ENCODE data around the gene ALOX5.

DNA sequence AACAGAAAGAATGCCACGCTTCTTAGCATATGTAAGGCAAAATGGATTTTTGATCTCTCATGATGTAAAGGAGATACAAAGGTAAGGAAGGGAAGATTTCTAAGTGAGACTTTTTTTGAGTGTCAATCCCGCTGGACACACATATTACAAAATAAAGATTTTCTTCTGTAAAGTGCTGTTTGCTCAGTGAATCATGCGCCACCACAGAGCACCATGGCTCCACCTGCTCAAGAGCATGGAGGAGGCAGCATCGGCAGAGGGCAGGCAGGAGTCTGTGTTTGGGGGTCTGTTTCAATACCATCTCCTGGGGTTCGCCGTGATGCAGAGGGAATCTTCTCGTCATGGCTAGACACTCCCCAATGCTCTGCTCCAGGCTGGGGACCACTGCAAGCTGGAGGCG, 83.5 kb downstream of the ALOX5 start:
- TF ChIP-seq, protein P1, sequence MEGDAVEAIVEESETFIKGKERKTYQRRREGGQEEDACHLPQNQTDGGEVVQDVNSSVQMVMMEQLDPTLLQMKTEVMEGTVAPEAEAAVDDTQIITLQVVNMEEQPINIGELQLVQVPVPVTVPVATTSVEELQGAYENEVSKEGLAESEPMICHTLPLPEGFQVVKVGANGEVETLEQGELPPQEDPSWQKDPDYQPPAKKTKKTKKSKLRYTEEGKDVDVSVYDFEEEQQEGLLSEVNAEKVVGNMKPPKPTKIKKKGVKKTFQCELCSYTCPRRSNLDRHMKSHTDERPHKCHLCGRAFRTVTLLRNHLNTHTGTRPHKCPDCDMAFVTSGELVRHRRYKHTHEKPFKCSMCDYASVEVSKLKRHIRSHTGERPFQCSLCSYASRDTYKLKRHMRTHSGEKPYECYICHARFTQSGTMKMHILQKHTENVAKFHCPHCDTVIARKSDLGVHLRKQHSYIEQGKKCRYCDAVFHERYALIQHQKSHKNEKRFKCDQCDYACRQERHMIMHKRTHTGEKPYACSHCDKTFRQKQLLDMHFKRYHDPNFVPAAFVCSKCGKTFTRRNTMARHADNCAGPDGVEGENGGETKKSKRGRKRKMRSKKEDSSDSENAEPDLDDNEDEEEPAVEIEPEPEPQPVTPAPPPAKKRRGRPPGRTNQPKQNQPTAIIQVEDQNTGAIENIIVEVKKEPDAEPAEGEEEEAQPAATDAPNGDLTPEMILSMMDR (IDR thresholded peaks at IDR 0.05), result no peak
- no peak for TF ChIP-seq EZH2phosphoT487 (IDR thresholded peaks at IDR 0.05)
